Ectodermal cell (in vitro differentiated cells): ENCODE results near the gene CDC42SE2.

Source experiments
- H3K27ac ChIP-seq: 2 replicates; pipeline ENCODE4 v1.7.0; 2013; ENCODE audit warnings: mild to moderate bottlenecking, low read depth, low read length; ENCODE audit not compliant: insufficient read depth, poor library complexity, severe bottlenecking
- H3K27me3 ChIP-seq: 2 replicates; pipeline ENCODE4 v1.7.0; 2013; ENCODE audit warnings: mild to moderate bottlenecking, low read length; ENCODE audit not compliant: insufficient read depth, control insufficient read depth, poor library complexity, severe bottlenecking
- H3K36me3 ChIP-seq: one replicate; pipeline ENCODE4 v1.7.0; 2013; ENCODE audit warnings: low read length; ENCODE audit not compliant: control insufficient read depth, insufficient read depth
- H3K4me1 ChIP-seq: one replicate; pipeline ENCODE4 v1.7.0; 2013; ENCODE audit warnings: low read length; ENCODE audit not compliant: control insufficient read depth, insufficient read depth
- H3K4me3 ChIP-seq: 2 replicates; pipeline ENCODE4 v1.7.0; 2013; ENCODE audit warnings: low read depth, low read length, control low read depth; ENCODE audit not compliant: insufficient read depth
- H3K9me3 ChIP-seq: 2 replicates; pipeline ENCODE4 v1.7.0; 2013; ENCODE audit warnings: mild to moderate bottlenecking, low read length, moderate library complexity; ENCODE audit not compliant: control insufficient read depth
- WGBS, 2 experiments: methylation state at CpG; one replicate each; pipeline ENCODE4 v1.1.7; 2013; ENCODE audit warnings: missing lambda C conversion rate in 2 of 2; 5-methylcytosine and 5-hydroxymethylcytosine counted together

CDC42SE2 gene

GRCh38 chr5:131224387-131225201, 39.3 kb upstream of the CDC42SE2 start:
- H3K27ac ChIP-seq = no peak overlapping the region
- no peaks in the 10 kb centered on the region for H3K9me3 ChIP-seq
- no peaks in the 10 kb centered on the region for H3K36me3 ChIP-seq
- H3K4me3 ChIP-seq = no peak overlapping the region
- 95 to 96% methylated on average over 6 of the region's 6 CpGs for WGBS, 2 experiments
- no peaks in the 10 kb centered on the region for H3K27me3 ChIP-seq
- no peaks in the 10 kb centered on the region for H3K4me1 ChIP-seq

- Histone ChIP-seq H3K4me3 (no peak overlapping the region), H3K4me1 (no peaks in the 10 kb centered on the region), H3K36me3 (no peaks in the 10 kb centered on the region), H3K9me3 (no peaks in the 10 kb centered on the region), H3K27me3 (no peaks in the 10 kb centered on the region), H3K27ac (no peak overlapping the region)
- 95 to 96% methylated on average over 4 of the region's 4 CpGs for WGBS, 2 experiments
Measured at GRCh38 chr5:131225282-131225974, 38.4 kb upstream of the CDC42SE2 start.

DNA sequence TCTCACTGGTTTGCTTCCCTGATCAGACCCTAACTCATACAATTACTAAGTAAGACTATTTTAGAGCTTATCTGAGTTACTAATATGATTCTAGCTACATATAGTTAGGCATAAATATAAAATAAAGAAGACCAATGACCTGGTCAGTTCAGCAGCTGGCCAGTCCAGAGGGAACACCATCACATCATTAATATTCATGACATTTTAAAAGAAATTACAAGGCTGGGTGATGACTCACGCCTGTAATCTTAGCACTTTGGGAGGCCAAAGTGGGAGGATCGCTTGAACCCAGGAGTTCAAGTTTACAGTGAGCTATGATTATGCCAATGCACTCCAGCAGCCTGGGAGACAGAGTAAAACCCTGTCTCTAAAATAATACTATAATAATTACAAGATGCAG, 37.0 kb upstream of the CDC42SE2 start:
- no peak overlapping the region for H3K4me3 ChIP-seq
- H3K27ac ChIP-seq = no peak overlapping the region
- no peaks in the 10 kb centered on the region for H3K9me3 ChIP-seq
- H3K27me3 ChIP-seq = no peaks in the 10 kb centered on the region
- WGBS, 2 experiments = 89 to 94% methylated on average over 2 of the region's 2 CpGs
- no peaks in the 10 kb centered on the region for H3K36me3 ChIP-seq
- no peaks in the 10 kb centered on the region for H3K4me1 ChIP-seq

GRCh38 chr5:131228646-131229045, 35.2 kb upstream of the CDC42SE2 start:
- H3K36me3 ChIP-seq = no peaks in the 10 kb centered on the region
- H3K27me3 ChIP-seq = no peaks in the 10 kb centered on the region
- no peak overlapping the region for H3K27ac ChIP-seq
- no peaks in the 10 kb centered on the region for H3K9me3 ChIP-seq
- H3K4me3 ChIP-seq = no peak overlapping the region
- no peaks in the 10 kb centered on the region for H3K4me1 ChIP-seq
- 87 to 91% methylated on average over 1 of the region's 1 CpG for WGBS, 2 experiments

DNA sequence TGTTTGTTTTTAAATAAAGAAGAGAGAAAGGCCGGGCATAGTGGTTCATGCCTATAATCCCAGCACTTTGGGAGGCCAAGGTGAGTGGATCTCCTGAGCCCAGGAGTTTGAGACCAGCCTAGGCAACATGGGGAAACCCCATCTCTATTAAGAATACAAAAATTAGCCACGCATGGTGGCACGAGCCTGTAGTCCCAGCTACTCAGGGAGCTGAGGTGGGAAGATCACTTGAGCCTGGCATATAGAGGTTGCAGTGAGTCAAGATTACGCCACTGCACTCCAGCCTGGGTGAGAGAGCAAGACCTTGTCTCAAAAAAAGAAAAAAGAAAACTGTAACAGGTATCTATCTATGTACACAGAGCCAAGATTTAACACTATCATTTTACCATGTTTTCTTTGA, 34.2 kb upstream of the CDC42SE2 start:
- Histone ChIP-seq H3K9me3 (no peaks in the 10 kb centered on the region), H3K27ac (no peak overlapping the region), H3K4me3 (no peak overlapping the region), H3K27me3 (no peaks in the 10 kb centered on the region), H3K4me1 (no peaks in the 10 kb centered on the region), H3K36me3 (no peaks in the 10 kb centered on the region)
- 88 to 92% methylated on average over 4 of the region's 4 CpGs for WGBS, 2 experiments

DNA sequence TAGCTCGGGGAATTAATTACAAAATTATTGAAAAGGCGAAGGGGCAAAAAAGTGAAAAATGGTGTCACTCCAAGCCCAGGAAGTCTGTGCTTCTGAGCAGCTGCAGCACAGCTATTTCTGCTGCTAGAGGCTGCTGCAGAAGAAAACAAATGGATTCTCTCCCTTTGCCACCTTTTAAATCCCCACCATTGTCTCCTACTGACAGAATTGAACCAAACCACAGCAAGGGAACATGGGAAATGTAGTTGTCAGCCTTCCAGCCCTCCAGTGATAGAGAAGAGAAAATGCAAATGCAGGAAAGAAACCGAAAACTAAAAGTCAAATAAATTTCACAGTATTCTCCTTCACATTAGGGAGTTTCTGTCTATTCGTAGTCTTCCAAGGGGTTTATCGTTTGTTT, 33.4 kb upstream of the CDC42SE2 start:
- no peak overlapping the region for H3K27ac ChIP-seq
- H3K4me1 ChIP-seq = no peaks in the 10 kb centered on the region
- no peaks in the 10 kb centered on the region for H3K36me3 ChIP-seq
- no peaks in the 10 kb centered on the region for H3K27me3 ChIP-seq
- 80 to 84% methylated on average over 5 of the region's 5 CpGs for WGBS, 2 experiments
- H3K9me3 ChIP-seq = no peaks in the 10 kb centered on the region
- H3K4me3 ChIP-seq = no peak overlapping the region

GRCh38 chr5:131239686-131240085, 24.2 kb upstream of the CDC42SE2 start:
- no peaks in the 10 kb centered on the region for H3K4me1 ChIP-seq
- H3K9me3 ChIP-seq = no peaks in the 10 kb centered on the region
- H3K27me3 ChIP-seq = no peaks in the 10 kb centered on the region
- H3K36me3 ChIP-seq = no peaks in the 10 kb centered on the region
- 78 to 86% methylated on average over 1 of the region's 1 CpG for WGBS, 2 experiments
- H3K4me3 ChIP-seq = no peak overlapping the region
- no peak overlapping the region for H3K27ac ChIP-seq

DNA sequence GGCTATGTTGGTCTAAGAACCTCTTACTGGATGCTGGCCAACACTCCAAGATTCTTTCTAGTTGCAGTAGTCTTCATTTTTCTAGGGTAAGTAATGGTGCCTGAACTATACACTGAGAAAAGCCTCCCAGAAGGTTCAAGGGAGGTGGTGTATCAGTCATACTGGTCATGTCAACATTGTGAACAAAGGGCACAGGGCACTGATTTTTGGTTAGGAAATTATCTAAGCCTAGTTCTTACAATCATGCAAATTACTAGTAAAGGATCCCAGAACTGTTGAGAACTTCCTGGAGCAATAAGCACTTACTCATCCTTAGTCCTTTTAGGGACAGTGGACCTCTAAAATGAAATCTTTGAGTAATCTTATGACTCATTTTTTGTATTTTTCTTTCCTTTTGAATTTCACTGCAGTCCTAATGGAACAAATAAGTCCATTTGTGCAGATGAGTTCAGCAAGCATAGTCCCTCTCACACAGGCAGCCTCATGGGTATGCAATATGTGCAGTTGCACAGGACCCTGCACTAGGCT, 21.1 kb upstream of the CDC42SE2 start:
- Histone ChIP-seq H3K27me3 (no peaks in the 10 kb centered on the region), H3K4me3 (no peak overlapping the region), H3K36me3 (no peaks in the 10 kb centered on the region), H3K27ac (no peak overlapping the region), H3K9me3 (no peaks in the 10 kb centered on the region), H3K4me1 (no peaks in the 10 kb centered on the region)

GRCh38 chr5:131245312-131245711, 18.5 kb upstream of the CDC42SE2 start:
- no peaks in the 10 kb centered on the region for H3K36me3 ChIP-seq
- H3K27ac ChIP-seq = no peak overlapping the region
- H3K4me3 ChIP-seq = no peak overlapping the region
- no peaks in the 10 kb centered on the region for H3K9me3 ChIP-seq
- no peaks in the 10 kb centered on the region for H3K27me3 ChIP-seq
- H3K4me1 ChIP-seq = no peaks in the 10 kb centered on the region

DNA sequence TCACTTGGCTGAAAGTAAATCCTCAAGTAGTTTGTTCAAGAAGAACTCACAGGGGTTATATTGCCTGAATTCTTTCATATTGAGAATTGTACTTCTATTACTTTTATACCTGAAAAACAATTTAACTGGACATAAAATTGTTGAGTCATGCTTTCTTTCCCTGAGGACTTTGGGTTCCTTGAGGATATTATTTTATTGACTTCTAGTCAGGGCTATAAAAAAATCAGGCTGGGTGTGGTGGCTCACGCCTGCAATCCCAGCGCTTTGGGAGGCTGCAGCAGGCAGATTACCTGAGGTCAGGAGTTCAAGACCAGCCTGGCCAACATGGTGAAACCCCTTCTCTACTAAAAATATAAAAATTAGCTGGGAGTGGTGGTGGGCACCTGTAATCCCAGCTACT, 17.9 kb upstream of the CDC42SE2 start:
- H3K36me3 ChIP-seq = no peaks in the 10 kb centered on the region
- no peaks in the 10 kb centered on the region for H3K4me1 ChIP-seq
- no peaks in the 10 kb centered on the region for H3K27me3 ChIP-seq
- H3K9me3 ChIP-seq = no peaks in the 10 kb centered on the region
- H3K4me3 ChIP-seq = no peak overlapping the region
- WGBS, 2 experiments = 94 to 95% methylated on average over 2 of the region's 2 CpGs
- H3K27ac ChIP-seq = no peak overlapping the region
